Lower lobe of right lung (tissue), 2 donors: ENCODE measurements around the gene MAP3K19. TPM values are rescaled to one million over a fixed set of nuclear protein-coding genes. Genes with fewer than 3 reads are reported as not detected.

Experiments
- ATAC-seq, 2 donors: fragments of 200-7000 bp; cut with Tn5 transposase; one replicate each; pipeline ENCODE4 v1.9.1; 2020 to 2022; ENCODE audit warnings: mild to moderate bottlenecking in 2 of 2, moderate library complexity in 2 of 2
- DNase-seq: peaks from one replicate; pipeline ENCODE4 v3.0.0-alpha.2; 2020
- H3K27ac ChIP-seq: fragments of 200-600 bp; one replicate; pipeline ENCODE4 v1.8.0; 2022
- H3K27me3 ChIP-seq: fragments of 200-600 bp; one replicate; pipeline ENCODE4 v1.8.0; 2022; ENCODE audit warnings: low read depth
- H3K36me3 ChIP-seq: fragments of 200-600 bp; one replicate; pipeline ENCODE4 v1.8.0; 2022; ENCODE audit warnings: mild to moderate bottlenecking
- H3K4me1 ChIP-seq: fragments of 200-600 bp; one replicate; pipeline ENCODE4 v1.8.0; 2022
- H3K4me3 ChIP-seq: fragments of 200-600 bp; one replicate; pipeline ENCODE4 v1.8.0; 2022; ENCODE audit warnings: mild to moderate bottlenecking
- H3K9me3 ChIP-seq: fragments of 200-600 bp; one replicate; pipeline ENCODE4 v1.8.0; 2022
- CTCF ChIP-seq: fragments of 200-600 bp; IDR thresholded peaks from one replicate; pipeline ENCODE4 v1.8.0; 2022; ENCODE audit warnings: antibody characterized with exemption, mild to moderate bottlenecking
- intact Hi-C: fragments of 100-400 bp; cut with DNase I; formaldehyde crosslinking; loops from one replicate; pipeline ENCODE4 v1.11.0; 2022
- total RNA-seq: library from RNA; stranded (reverse); fragmentation: NEBNext Ultra II Directional; extraction: Animal tissue kit (Norgen Biotek cat#: 25700); gene quantifications from one replicate; pipeline ENCODE4 v1.2.1, GENCODE V29; 2021
- donor health status: DM: no; HTN: yes; CAD: no; lungs with severe emphysema.

MAP3K19 gene
- total RNA-seq, 1 donor from 2014 or later = 7.2 TPM

- no peak overlapping the region for H3K27ac ChIP-seq
- H3K9me3 ChIP-seq = no peaks in the 10 kb centered on the region
- peaks cover 5% of the 10 kb centered on the region for H3K4me1 ChIP-seq
- intact Hi-C loops = loop anchor here (10.0 kb wide), 1 partner anchor 702 kb away; no protein-coding TSS in a partner anchor
- H3K4me3 ChIP-seq = no peak overlapping the region
- peaks cover 6% of the 10 kb centered on the region for H3K27me3 ChIP-seq
- no peak for TF ChIP-seq CTCF
- DNase-seq (no peak), ATAC-seq (no peak)
- no peaks in the 10 kb centered on the region for H3K36me3 ChIP-seq
Measured at GRCh38 chr2:135002836-135003235, 44.4 kb downstream of the MAP3K19 start.

- intact Hi-C loops = no loop called here
Measured at GRCh38 chr2:134999521-134999920, 47.7 kb downstream of the MAP3K19 start.

GRCh38 chr2:134988994-134989605 is 58.1 kb downstream of the MAP3K19 start:
- Histone ChIP-seq H3K27ac (no peak overlapping the region), H3K9me3 (no peaks in the 10 kb centered on the region), H3K27me3 (no peaks in the 10 kb centered on the region), H3K4me3 (no peak overlapping the region), H3K36me3 (no peaks in the 10 kb centered on the region), H3K4me1 (no peaks in the 10 kb centered on the region)
- DNase-seq (no peak), ATAC-seq (peak in 1 of 2 donors; percentile 40)
- peak; percentile 38 for TF ChIP-seq CTCF
- intact Hi-C loops = no loop called here

More at GRCh38 chr2:134999521-134999920, 47.7 kb downstream of the MAP3K19 start:
- ATAC-seq (no peak), DNase-seq (no peak)
- Histone ChIP-seq H3K4me3 (no peak overlapping the region), H3K36me3 (no peaks in the 10 kb centered on the region), H3K27ac (no peak overlapping the region), H3K27me3 (peaks cover 2% of the 10 kb centered on the region), H3K9me3 (no peaks in the 10 kb centered on the region), H3K4me1 (peaks cover 3% of the 10 kb centered on the region)
- TF ChIP-seq CTCF = no peak

- Histone ChIP-seq H3K27ac (no peak overlapping the region), H3K4me3 (no peak overlapping the region), H3K36me3 (no peaks in the 10 kb centered on the region), H3K4me1 (no peaks in the 10 kb centered on the region), H3K27me3 (no peaks in the 10 kb centered on the region), H3K9me3 (no peaks in the 10 kb centered on the region)
- intact Hi-C loops = no loop called here
- DNase-seq (no peak), ATAC-seq (no peak)
- no peak for TF ChIP-seq CTCF
Measured at GRCh38 chr2:134985061-134985460, 62.2 kb downstream of the MAP3K19 start.

GRCh38 chr2:134982603-134983002 is 64.6 kb downstream of the MAP3K19 start:
- ATAC-seq (no peak), DNase-seq (no peak)
- no peaks in the 10 kb centered on the region for H3K4me1 ChIP-seq
- H3K4me3 ChIP-seq = no peak overlapping the region
- intact Hi-C loops = no loop called here
- H3K27me3 ChIP-seq = no peaks in the 10 kb centered on the region
- no peak for TF ChIP-seq CTCF
- no peak overlapping the region for H3K27ac ChIP-seq
- H3K9me3 ChIP-seq = no peaks in the 10 kb centered on the region
- H3K36me3 ChIP-seq = no peaks in the 10 kb centered on the region
